Kidney glomerular epithelial cell (primary cell): ENCODE data around the gene C15orf40.

Experiments used
- DNase-seq: peaks from one replicate; lab custom pipeline; 2025; lab: John Stamatoyannopoulos, UW

C15orf40 gene

GRCh38 chr15:82993144-82993543 is 18.3 kb downstream of the C15orf40 start:
- no peak for DNase-seq

DNA sequence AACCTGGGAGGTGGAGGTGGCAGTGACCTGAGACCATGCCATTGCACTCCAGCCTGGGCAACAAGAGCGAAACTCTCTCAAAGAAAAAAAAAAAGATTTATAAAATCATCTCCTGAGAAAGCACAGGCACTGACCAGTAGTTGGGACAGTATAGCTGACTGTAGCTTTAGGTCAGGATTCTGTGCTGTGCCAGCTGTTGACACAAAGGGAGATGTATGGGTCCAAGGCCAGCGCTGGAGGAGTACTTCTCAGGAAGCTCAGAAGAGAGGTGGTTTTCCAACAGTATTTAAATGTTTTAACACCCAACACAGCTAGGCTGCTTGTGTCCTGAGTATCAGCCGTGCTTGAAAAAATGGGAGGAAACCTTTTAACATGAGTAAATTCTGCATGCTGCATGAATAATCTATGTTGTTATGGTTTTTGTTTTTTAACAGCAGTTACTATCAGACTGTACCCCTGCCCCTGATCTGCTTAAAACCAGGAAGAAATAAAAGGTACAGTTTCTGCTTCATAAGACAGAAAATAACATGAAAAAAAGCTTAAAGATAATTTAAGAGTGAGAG is 18.9 kb downstream of the C15orf40 start:
- no peak for DNase-seq

DNA sequence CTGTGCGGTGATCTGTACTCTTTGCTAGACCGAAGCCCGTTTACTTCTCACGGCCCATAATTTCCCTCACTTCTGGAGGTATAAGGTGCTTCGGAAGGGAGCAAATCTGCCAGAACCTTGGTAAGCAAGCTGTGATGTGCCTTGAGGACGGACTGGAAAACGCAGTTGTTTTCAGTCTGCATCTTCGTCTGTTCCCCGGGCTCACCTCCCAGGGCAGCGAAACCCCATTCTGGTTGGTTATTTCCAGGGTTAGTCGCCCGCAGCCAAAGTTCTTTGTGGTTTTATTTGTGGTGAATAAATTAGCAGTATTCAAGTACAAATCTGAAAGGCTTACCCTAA is 25.0 kb downstream of the C15orf40 start:
- peak; percentile 40 for DNase-seq

- DNase-seq = peak; percentile 92
These were observed 25.6 kb downstream of the C15orf40 start, which contains the start of gene RAMAC for GRCh38 chr15:82985688-82986441. TSS of gene RAMAC (plus strand) at chr15:82986210. CDS start at chr15:82989019, 2,809 bp downstream.

- DNase-seq = no peak
These were observed 30.5 kb downstream of the C15orf40 start for GRCh38 chr15:82980981-82981380.

DNA sequence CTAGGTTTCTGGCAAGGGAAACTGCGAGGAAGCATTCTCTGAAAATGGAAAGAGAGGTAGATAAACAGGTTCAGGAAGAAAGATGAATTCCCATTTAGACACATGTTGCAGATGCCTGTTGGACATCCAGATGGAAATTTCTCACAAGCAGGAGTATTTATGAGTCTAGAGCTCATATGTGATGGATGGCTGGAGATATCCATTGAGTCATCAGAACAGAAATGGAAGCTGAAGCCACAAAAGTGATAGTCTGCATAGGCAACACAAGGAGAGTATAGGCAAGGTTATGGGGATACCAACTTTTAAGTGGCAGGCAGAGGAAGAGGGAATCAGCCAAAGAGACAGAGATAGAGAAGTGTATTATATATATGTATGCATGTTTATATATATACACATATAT is 31.7 kb downstream of the C15orf40 start:
- no peak for DNase-seq

- no peak for DNase-seq
These were observed 33.0 kb downstream of the C15orf40 start for GRCh38 chr15:82978438-82978837.

DNA sequence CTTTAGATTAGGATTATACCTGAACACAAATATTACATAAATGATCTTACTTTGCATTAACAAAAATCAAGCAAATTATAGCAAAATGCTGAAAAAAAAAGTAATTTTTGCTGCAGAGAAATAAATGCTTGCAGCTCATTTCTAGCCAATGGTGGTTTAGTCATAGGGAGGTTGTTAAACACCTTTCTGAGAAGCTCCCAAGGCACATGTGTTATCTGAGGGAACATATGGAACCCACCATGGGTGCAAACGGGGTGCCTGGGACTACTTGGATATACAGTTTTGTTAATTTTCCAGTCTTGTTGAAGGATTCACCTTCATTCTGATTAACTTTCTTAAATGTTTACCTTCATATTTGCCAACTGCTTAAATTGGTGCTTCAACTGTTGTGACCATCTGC is 34.4 kb downstream of the C15orf40 start:
- no peak for DNase-seq

DNA sequence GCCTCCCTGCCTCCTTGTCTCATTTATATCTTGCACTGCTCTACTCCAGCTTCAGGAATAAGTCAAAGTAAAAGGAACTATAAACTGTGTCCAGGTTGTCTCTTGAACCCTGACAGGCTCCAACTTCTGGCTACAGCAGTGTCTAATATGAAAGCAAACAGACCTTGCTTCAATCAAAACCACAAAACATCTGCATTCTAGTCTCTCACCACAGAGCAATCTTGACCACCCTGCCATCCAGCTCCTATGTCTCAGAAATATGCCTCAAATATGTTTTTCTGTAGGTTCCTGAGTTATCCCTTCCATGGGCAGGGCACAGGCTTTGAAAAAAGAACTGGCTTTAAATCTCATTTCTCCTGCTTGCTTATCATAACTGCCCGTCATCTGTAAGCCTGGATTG is 38.4 kb downstream of the C15orf40 start:
- no peak for DNase-seq

- DNase-seq = no peak
These were observed 40.0 kb downstream of the C15orf40 start for GRCh38 chr15:82971218-82971984.

GRCh38 chr15:82970696-82971095 is 40.7 kb downstream of the C15orf40 start:
- DNase-seq = no peak

DNA sequence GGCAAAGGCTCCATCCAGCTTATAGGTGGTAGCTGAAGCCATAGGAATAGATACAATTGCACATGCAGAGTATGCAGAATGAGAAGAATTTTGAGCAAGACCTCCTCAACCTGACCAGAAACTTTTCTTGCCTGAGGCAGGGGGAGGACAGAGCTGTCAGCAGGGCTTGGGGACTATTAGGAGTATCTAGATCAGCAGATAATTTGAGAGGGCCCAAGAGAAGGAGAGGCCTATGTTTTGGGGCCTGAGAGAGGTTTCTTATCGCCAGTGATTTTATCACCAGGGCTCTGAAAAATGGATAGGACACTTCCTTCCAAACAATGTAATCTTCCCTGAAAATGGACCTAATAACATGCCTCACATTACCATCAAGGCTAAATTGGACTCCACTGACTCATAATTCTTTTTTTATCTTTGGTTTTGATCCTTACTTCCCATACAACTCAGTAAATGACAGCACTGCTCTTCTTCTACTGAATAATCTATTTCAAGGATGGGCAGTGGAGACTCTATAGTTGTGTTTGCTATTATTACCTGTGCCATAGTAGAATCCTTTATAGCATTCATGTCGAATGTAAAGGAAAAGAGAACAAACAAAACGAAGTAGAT is 41.3 kb downstream of the C15orf40 start:
- no peak for DNase-seq

DNA sequence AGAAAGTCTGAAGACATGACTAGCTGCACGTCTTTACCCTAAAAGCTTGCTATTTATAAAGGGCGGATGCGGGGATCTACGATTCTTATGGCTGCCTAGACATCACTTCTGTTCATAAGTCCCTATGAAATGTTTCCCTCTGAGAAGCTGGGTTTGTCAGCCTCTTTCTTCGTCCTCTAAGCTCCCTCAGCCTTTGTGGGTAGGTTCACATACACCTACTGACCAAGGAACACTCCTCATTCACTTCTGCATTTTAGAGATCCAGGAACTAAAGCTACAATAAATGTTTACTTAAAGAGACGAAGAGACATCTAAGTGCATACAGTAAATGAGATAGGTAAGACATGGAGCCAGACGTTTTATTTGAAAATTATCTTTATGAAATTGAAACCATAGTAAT is 42.1 kb downstream of the C15orf40 start:
- no peak for DNase-seq

GRCh38 chr15:82968066-82968465 is 43.4 kb downstream of the C15orf40 start:
- no peak for DNase-seq

DNA sequence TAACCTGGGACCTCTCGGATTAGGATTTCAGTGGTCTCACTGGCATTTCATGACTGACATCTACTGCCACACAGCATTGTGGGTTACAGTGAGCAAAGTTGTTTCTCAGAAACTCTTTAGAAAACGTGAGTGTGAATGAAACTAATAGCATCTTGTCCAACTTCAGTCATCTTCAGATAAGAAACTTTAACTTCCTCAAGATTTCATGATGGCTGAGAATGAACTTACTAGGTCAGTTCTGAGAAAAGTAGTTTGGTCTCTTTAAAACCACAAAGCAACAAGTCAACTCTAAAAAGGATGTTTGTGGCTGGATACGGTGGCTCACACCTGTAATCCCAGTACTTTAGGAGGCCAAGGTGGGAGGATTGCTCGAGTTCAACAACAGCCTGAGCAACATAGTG is 44.8 kb downstream of the C15orf40 start:
- DNase-seq = no peak

- no peak for DNase-seq
These were observed 46.5 kb downstream of the C15orf40 start for GRCh38 chr15:82964890-82965289.

- DNase-seq = no peak
These were observed 47.7 kb downstream of the C15orf40 start for GRCh38 chr15:82963471-82964341.

DNA sequence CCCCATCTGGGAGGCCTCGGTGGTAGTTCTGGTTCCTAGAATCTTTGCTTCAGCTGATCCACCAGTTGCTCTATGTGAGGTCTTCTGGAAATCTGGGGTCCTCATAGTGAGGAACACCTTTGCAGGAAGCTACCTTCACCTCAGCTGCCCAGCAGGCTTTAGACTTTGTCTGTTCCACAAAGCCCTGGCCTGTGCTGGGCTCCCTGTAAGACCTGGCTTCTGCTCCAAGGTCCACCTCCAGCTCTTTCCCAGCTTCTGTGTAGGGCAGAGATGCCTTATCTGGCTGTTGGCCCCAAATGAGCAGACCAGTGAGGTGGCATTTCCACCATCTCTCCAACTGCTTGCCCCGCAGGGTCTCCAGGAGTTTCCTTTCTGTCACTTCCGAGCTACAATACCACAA is 50.7 kb downstream of the C15orf40 start:
- no peak for DNase-seq

DNA sequence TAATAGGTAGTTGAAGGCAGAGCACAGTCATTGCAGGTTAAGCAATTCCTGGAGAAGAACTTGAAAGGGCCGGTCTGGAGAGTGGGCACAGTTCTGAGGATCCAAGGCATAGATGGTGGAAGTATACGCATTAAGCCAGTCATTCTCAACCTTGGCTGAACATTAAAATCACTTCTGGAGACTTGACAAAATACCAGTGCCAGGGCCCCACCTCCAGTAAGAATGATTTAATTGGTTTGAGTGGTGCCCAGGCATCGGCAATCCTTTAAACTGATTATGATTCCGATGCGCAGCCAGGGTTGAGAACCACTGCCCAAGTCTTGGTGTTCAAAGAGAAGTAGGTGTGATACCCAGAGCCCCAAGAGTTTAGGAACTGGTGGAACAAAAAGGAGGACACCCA is 52.0 kb downstream of the C15orf40 start:
- no peak for DNase-seq

DNA sequence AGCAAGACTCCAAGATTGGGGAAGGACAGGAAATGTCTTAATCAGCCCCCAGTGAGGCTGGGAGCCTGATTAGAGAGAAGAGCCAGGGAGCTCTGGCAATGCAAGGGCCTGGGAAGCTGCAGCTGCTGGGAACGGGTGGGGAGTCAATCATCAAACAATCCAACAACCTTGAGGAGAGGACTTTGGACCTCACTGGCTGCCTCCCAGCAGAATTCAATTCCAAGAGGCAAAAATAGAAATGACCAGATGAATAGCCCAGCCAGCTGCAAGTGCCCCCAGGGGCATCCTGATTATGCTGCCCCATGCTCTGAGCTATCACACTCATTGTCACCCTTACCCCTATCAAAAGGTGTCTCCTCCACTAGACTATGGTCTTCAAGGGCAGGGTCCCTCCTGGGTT is 52.8 kb downstream of the C15orf40 start:
- DNase-seq = no peak

DNA sequence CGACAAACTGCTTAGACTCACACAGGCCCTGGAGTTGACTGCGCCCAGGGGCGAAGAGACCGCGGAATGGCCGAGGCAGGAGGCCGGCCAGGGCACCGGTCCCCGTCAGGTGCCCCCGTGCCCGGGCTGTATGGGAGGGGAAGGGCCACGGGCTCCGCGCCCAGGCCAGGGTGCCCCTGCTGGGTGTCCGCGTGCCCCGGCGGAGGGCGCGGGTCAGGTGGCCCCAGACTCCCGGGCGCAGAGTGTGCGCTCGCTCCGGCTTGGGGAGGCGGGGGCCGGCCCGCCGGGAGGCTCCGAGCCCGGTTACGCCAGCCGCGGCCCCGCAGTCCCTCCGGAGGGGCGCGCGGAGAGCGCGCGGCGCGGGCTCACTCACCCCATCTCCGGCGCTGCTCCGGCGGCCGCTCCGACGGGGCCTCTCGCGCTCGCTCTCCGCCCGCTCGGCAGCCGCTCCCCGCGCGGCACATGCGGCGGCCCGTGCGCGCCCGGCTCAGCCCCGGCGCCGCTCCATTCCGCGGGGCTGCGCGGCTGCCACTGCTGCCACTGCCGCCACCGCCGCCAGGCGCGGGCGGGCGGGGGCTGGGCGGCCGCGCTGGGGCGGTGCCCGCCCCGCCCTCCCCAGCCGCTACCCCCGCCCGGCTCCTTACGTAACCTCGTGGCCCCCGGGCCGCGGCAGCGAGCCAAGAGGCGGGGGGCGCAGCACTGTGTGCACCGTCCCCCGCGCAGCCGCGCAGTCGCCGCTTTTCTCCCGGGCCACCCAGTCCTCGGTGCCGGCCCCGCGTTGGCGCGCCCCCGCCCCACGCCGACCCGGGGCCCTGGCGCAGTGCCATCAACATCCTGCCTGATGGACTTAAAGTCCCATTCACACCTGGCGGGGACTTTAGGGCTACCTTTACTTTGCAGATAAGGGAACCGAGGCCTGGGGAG is 59.0 kb downstream of the C15orf40 start, which contains the start of gene HOMER2:
TSS of gene HOMER2 (minus strand) at position 563 of the 924 bp plus-strand sequence. CDS start at position 378, 185 bp downstream.
- DNase-seq = no peak
